Measurements from ENCODE around the gene FKBP1B. TPM values are rescaled to one million over a fixed set of nuclear protein-coding genes. Genes with fewer than 3 reads are reported as not detected.

Gene FKBP1B
- total and polyA plus RNA-seq, 2 experiments from 2014 or later, result 43.1 to 46.3 TPM

DNA sequence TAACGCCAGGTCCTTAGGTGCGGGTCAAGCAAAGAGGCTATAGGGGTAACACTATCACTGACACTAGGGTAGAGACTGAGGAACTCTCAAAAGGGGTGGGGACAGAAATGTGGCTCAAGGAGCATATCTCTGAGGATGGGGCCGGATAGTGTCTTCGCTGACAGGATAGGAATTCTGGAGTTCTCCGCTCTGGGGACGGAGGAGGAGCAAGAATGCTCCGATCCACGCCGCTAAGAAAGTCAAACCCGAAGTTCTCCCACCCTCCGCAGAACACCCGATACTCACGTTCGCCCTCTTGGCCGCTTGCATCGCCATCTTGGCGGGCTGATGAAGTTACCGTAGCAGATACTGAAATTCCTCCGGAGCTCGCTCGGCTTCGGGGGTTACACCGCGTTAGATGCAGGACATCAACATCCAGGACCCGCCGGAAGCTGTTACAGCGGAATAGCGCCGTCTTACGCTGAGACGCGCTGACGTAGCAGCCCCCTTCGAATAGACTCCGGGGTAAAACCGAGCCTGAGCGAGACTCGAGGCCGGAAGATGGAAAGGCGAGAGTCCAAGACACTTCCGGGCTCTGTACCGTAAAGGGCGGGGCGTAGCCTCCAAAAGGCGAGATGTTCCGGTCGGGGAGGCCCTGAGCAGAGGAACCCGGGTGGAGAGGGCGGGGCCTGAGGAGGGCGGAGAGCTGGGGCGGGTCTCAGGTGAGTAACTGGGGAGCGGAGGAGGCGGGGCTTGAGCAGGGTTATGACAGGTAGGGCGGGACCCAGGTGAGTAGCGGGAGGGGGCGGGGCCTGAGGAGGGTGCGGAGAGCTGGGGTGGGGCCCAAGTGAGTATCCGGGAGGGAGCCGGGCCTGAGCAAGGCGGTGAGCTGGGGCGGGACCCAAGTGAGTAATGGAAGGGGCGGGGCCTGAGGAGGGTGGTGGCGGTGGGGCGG lies 26.6 kb downstream of the FKBP1B start, which contains the start of gene SF3B6:
SF3B6 (minus strand) TSS at position 412 of the 934 bp plus-strand sequence; CDS start at position 315, 97 bp downstream.
- Histone ChIP-seq H3K27ac (peak within 1 kb of the TSS; percentile 74), H3K36me3 (peaks cover 12% of the 10 kb centered on the region), H3K9me3 (ENCODE audit: low read depth) (no peaks in the 10 kb centered on the region), H3K4me3 (peak within 1 kb of the TSS; percentile 72), H3K27me3 (no peaks in the 10 kb centered on the region), H3K4me1 (ENCODE audit: low read depth) (no peaks in the 10 kb centered on the region)
- TF ChIP-seq, protein P1, sequence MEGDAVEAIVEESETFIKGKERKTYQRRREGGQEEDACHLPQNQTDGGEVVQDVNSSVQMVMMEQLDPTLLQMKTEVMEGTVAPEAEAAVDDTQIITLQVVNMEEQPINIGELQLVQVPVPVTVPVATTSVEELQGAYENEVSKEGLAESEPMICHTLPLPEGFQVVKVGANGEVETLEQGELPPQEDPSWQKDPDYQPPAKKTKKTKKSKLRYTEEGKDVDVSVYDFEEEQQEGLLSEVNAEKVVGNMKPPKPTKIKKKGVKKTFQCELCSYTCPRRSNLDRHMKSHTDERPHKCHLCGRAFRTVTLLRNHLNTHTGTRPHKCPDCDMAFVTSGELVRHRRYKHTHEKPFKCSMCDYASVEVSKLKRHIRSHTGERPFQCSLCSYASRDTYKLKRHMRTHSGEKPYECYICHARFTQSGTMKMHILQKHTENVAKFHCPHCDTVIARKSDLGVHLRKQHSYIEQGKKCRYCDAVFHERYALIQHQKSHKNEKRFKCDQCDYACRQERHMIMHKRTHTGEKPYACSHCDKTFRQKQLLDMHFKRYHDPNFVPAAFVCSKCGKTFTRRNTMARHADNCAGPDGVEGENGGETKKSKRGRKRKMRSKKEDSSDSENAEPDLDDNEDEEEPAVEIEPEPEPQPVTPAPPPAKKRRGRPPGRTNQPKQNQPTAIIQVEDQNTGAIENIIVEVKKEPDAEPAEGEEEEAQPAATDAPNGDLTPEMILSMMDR (IDR thresholded peaks at IDR 0.05; ENCODE audit: low read depth, low read length), result no peak
- DNase-seq (ENCODE audit: low read depth in 1 of 2, low spot score in 1 of 2), result peak; percentile 99

DNA sequence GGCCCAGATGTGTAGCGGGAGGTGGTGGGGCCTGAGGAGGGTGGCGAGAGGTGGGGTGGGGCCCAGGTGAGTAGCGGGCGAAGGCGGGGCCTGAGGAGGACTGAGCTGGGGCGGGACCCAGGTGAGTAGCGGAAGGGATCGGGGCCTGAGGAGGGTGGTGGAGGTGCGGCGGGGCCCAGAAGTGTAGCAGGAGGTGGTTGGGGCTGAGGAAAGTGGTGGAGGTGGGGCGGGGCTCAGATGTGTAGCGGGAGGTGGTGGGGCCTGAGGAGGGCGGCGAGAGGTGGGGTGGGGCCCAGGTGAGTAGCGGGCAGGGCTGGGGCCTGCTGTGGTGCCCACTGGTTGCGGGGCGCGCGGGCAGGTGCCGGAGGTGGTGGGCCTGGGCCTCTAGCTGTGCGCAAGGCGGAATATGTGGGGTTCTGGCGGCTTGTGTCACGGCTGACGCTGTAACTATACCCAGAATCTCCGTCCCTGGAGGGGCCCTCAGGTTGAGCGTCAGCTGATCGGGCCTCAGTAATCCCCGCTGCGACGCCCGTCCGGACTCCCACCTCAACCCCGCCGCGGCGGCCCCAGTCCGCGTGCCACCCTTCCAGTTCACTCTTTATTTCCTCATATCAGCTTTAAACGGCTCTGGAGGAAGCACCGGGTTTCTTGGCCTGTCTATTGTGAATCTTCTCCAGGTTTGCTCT lies 27.5 kb downstream of the FKBP1B start:
- no peaks in the 10 kb centered on the region for H3K27me3 ChIP-seq
- H3K27ac ChIP-seq, result peak overlapping the region; percentile 32

DNA sequence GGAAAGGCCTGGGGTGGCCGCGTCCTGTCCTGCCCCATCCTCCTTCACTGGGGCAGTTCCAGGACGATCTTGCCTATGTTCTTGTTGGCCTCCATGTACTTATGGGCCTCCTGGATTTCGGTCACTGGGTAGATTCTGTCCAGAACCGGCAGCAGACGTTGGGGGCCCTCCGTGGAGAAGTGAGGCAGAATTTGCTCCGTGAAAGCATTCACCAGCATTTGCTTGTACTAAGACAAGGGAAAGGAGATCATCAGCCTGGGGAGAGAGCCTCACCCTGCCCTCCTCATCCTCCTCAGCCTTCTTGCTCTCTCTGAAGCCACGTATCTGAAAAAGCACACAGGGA lies 28.0 kb downstream of the FKBP1B start:
- no peak for DNase-seq (ENCODE audit: low read depth in 1 of 2, low spot score in 1 of 2)
- TF ChIP-seq, protein P1 (IDR thresholded peaks at IDR 0.05; ENCODE audit: low read depth, low read length), result no peak
- peak overlapping the region; percentile 32 for H3K27ac ChIP-seq

More for the DNA sequence above, 27.5 kb downstream of the FKBP1B start:
- Histone ChIP-seq H3K36me3 (peaks cover 12% of the 10 kb centered on the region), H3K4me3 (peak overlapping the region; percentile 72), H3K4me1 (ENCODE audit: low read depth) (no peaks in the 10 kb centered on the region), H3K9me3 (ENCODE audit: low read depth) (no peaks in the 10 kb centered on the region)
- DNase-seq (ENCODE audit: low read depth in 1 of 2, low spot score in 1 of 2), result peak; percentile 24 to 27
- TF ChIP-seq, protein P1 (IDR thresholded peaks at IDR 0.05; ENCODE audit: low read depth, low read length), result no peak

DNA sequence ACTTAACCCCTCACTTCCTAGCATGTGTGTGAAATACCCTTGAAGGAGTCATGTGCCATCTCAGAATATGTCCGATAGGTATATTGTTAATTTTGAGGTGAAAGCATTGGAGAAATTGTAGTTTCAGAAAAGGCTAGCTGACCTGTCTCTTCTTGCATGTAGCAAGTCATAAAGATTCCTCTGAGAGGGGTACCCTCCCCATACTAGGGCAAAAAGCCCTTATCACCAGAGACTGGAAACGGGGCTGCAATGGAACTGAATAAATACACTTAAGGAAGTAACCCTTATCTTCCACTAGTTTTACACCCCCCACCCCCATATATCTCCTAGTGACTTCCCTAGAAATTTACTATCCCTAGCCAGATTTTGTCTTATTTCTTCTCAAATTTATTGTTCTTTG lies 28.3 kb downstream of the FKBP1B start:
- TF ChIP-seq, protein P1 (IDR thresholded peaks at IDR 0.05; ENCODE audit: low read depth, low read length), result no peak
- no peak overlapping the region for H3K27ac ChIP-seq
- H3K9me3 ChIP-seq (ENCODE audit: low read depth), result no peaks in the 10 kb centered on the region
- peaks cover 10% of the 10 kb centered on the region for H3K36me3 ChIP-seq
- no peak overlapping the region for H3K4me3 ChIP-seq
- no peak for DNase-seq (ENCODE audit: low read depth in 1 of 2, low spot score in 1 of 2)
- H3K27me3 ChIP-seq, result no peaks in the 10 kb centered on the region
- no peaks in the 10 kb centered on the region for H3K4me1 ChIP-seq (ENCODE audit: low read depth)

More for the DNA sequence above, 28.0 kb downstream of the FKBP1B start:
- Histone ChIP-seq H3K4me3 (peak overlapping the region; percentile 72), H3K4me1 (ENCODE audit: low read depth) (no peaks in the 10 kb centered on the region), H3K9me3 (ENCODE audit: low read depth) (no peaks in the 10 kb centered on the region), H3K36me3 (peaks cover 10% of the 10 kb centered on the region), H3K27me3 (no peaks in the 10 kb centered on the region)

DNA sequence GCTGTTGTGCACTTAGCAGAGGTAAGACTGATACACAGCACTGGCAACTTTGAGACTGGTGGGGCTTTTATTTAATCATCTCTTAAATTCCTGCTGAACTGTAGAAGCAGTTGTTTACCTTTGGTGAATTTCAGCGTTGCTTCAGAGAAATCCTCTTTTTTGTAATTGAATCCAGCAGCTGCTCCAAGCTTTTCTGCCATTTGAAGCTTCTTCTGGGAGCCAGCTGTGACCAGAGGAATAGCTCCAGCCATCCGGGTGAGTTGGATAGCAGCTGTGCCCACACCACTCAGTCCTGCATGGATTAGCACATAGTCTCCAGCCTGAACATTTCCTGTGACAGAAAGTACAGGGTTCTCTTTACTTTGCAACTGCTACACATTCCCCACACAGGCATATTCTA lies 31.2 kb downstream of the FKBP1B start:
- Histone ChIP-seq H3K27me3 (no peaks in the 10 kb centered on the region), H3K9me3 (ENCODE audit: low read depth) (no peaks in the 10 kb centered on the region), H3K4me3 (no peak overlapping the region), H3K27ac (no peak overlapping the region), H3K36me3 (peaks cover 3% of the 10 kb centered on the region), H3K4me1 (ENCODE audit: low read depth) (peaks cover 4% of the 10 kb centered on the region)
- no peak for DNase-seq (ENCODE audit: low read depth in 1 of 2, low spot score in 1 of 2)
- TF ChIP-seq, protein P1 (IDR thresholded peaks at IDR 0.05; ENCODE audit: low read depth, low read length), result no peak

All from cardiac muscle cell (in vitro differentiated cells and primary cell).